HepG2 (cell line): Measurements from ENCODE around the gene B3GNT2. TPM values are rescaled to one million over a fixed set of nuclear protein-coding genes. Genes with fewer than 3 reads are reported as not detected.

ENCODE experiments used
- ATAC-seq: fragments of 200-7000 bp; cut with Tn5 transposase; 3 replicates; pipeline ENCODE4 v1.9.1; 2020; ENCODE audit warnings: mild to moderate bottlenecking, moderate library complexity
- BruUV-seq: library from RNA; stranded (reverse); fragments of 400-500 nt; replicated peaks from 2 replicates; lab custom pipeline; 2021; lab: Mats Ljungman, UMichigan
- CTCF ChIA-PET: fragments of 300-600 bp; formaldehyde crosslinking; extraction: SDS; loops from one replicate; lab custom pipeline; 2021; ENCODE audit warnings: low total read pairs, inconsistent platforms, low intra/inter-chr PET ratio; lab: Yijun Ruan, JAX
- POLR2A ChIA-PET: fragments of 350-600 bp; sonication (Branson Sonifier 250); formaldehyde crosslinking; loops from one replicate; lab custom pipeline; 2020; ENCODE audit warnings: antibody characterized with exemption, inconsistent platforms; lab: Yijun Ruan, JAX
- DNase-seq: peaks from one replicate; pipeline ENCODE4 v3.0.0-alpha.2; 2015; ENCODE audit warnings: low spot score
- FAIRE-seq: peaks from 3 replicates; lab custom pipeline; 2011; peaks lifted over from hg19 to GRCh38; lab: Jason Lieb, UNC
- H2AFZ ChIP-seq: one replicate; pipeline ENCODE4 v1.6.1; 2011; ENCODE audit warnings: low read length, inconsistent platforms
- H3K27ac ChIP-seq: fragments of 300-600 bp; 3 replicates; pipeline ENCODE4 v1.8.0; 2011; ENCODE audit warnings: mixed run types, mild to moderate bottlenecking, mixed read lengths, low read length, inconsistent platforms; ENCODE audit not compliant: insufficient read depth; ENCODE audit errors: extremely low read length
- H3K27me3 ChIP-seq, 2 experiments: fragments of 200-600 bp in 1 of 2; 2 replicates in 1 of 2; 3 replicates in 1 of 2; pipeline versions ENCODE4 v1.6.0 to v1.8.0; 2011; ENCODE audit warnings: low read length in 2 of 2, mild to moderate bottlenecking in 2 of 2, moderate library complexity in 2 of 2, inconsistent platforms in 1 of 2; ENCODE audit not compliant: insufficient read depth in 2 of 2, control insufficient read depth in 1 of 2
- H3K36me3 ChIP-seq, 2 experiments: fragments of 200-600 bp in 1 of 2; replicated peaks in 1 of 2; 2 replicates in 1 of 2; 3 replicates in 1 of 2; pipeline versions ENCODE4 v1.5.1 to v1.8.0; 2011; ENCODE audit warnings: low read length in 2 of 2, inconsistent platforms in 1 of 2; ENCODE audit not compliant: insufficient read depth in 2 of 2, control insufficient read depth in 1 of 2
- H3K4me1 ChIP-seq: 2 replicates; pipeline ENCODE4 v1.5.1; 2012; ENCODE audit warnings: low read length, inconsistent platforms; ENCODE audit not compliant: insufficient read depth
- H3K4me2 ChIP-seq: 2 replicates; pipeline ENCODE4 v1.6.0; 2011; ENCODE audit warnings: low read depth, low read length, inconsistent platforms
- H3K4me3 ChIP-seq, 3 experiments: fragments of 200-600 bp in 1 of 3; sonication (generic), shearing (Covaris generic) in 1 of 3; replicated peaks in 1 of 3; 2 replicates each; pipeline ENCODE4 v1.5.1; 2011 to 2016; ENCODE audit warnings: low read length in 3 of 3, inconsistent platforms in 2 of 3, low read depth in 2 of 3, mild to moderate bottlenecking in 2 of 3, control low read depth in 1 of 3, mixed read lengths in 1 of 3; ENCODE audit not compliant: insufficient read depth in 1 of 3
- H3K79me2 ChIP-seq: one replicate; pipeline ENCODE4 v1.6.1; 2011; ENCODE audit warnings: low read length, inconsistent platforms; ENCODE audit not compliant: insufficient read depth
- H3K9ac ChIP-seq: 2 replicates; pipeline ENCODE4 v1.6.0; 2011; ENCODE audit warnings: mild to moderate bottlenecking, low read depth, low read length, inconsistent platforms; ENCODE audit not compliant: insufficient read depth
- H3K9me3 ChIP-seq: 2 replicates; pipeline ENCODE4 v1.5.1; 2012; ENCODE audit warnings: mild to moderate bottlenecking, low read length
- H4K20me1 ChIP-seq: 2 replicates; pipeline ENCODE4 v1.6.0; 2011; ENCODE audit warnings: inconsistent platforms, mild to moderate bottlenecking, low read length, moderate library complexity; ENCODE audit not compliant: insufficient read depth
- CENPBD1 ChIP-seq: sonication (generic); formaldehyde crosslinking; IDR thresholded peaks from 2 replicates; pipeline ENCODE4 v1.8.0; 2022; ENCODE audit warnings: missing genetic modification reagents, low read depth, mild to moderate bottlenecking, borderline replicate concordance
- CTCF ChIP-seq: sonication (generic); formaldehyde crosslinking; IDR thresholded peaks from 2 replicates; pipeline ENCODE4 v1.5.0; 2020; ENCODE audit warnings: mild to moderate bottlenecking, missing genetic modification reagents, moderate library complexity
- HES4 ChIP-seq: sonication (generic); formaldehyde crosslinking; IDR thresholded peaks from 2 replicates; pipeline ENCODE4 v1.9.0; 2021; ENCODE audit warnings: mild to moderate bottlenecking, missing genetic modification reagents, borderline replicate concordance
- NFIC ChIP-seq: IDR thresholded peaks from 2 replicates; pipeline ENCODE4 v1.6.1; 2012; ENCODE audit warnings: mild to moderate bottlenecking, low read length, inconsistent platforms
- NFKBIZ ChIP-seq: IDR thresholded peaks from 2 replicates; pipeline ENCODE4 v1.6.1; 2018; ENCODE audit warnings: missing genetic modification reagents, missing compliant biosample characterization
- SOX5 ChIP-seq: IDR thresholded peaks from 2 replicates; pipeline ENCODE4 v1.6.1; 2016; ENCODE audit warnings: borderline replicate concordance
- ZC3H13 ChIP-seq: sonication (generic); formaldehyde crosslinking; IDR thresholded peaks from 2 replicates; pipeline ENCODE4 v1.8.1; 2023; ENCODE audit warnings: mild to moderate bottlenecking, missing genetic modification reagents, moderate library complexity
- ZNF296 ChIP-seq: sonication (generic); formaldehyde crosslinking; conservative IDR thresholded peaks from 2 replicates; pipeline ENCODE4 v1.5.0; 2020; ENCODE audit warnings: mild to moderate bottlenecking, missing genetic modification reagents
- ZNF512 ChIP-seq: sonication (generic); formaldehyde crosslinking; IDR thresholded peaks from 2 replicates; pipeline ENCODE4 v1.4.0; 2020; ENCODE audit warnings: mild to moderate bottlenecking, missing genetic modification reagents
- ZSCAN30 ChIP-seq: sonication (generic); formaldehyde crosslinking; IDR thresholded peaks from 2 replicates; pipeline ENCODE4 v1.5.0; 2020; ENCODE audit warnings: mild to moderate bottlenecking, missing genetic modification reagents
- WGBS: methylation state at CpG from one replicate; pipeline ENCODE4 v1.1.6; 2017; ENCODE audit warnings: low lambda C conversion rate; 5-methylcytosine and 5-hydroxymethylcytosine counted together
- in situ Hi-C: cut with HindIII; loops from 2 replicates; pipeline ENCODE4 v1.10.0; 2017; ENCODE audit warnings: low pct_unique_long_range_greater_than_20kb; ENCODE audit not compliant: extremely low pct_ligation_motif_present
- intact Hi-C: fragments of 100-400 bp; cut with micrococcal nuclease; formaldehyde crosslinking; loops from one replicate; pipeline ENCODE4 v1.10.0; 2022; ENCODE audit not compliant: unreplicated experiment
- polyA plus RNA-seq, 8 experiments: library from polyadenylated mRNA; depleted of rRNA in 3 of 8; stranded (reverse) in 7 of 8; unstranded in 1 of 8; fragments of >200 nt; fragmentation: Illumina TruSeq in 4 of 8; extraction: Trizol in 4 of 8; gene quantifications; 2 replicates each; pipeline versions ENCODE4 v1.2.1 to v1.2.3, GENCODE V29; 2011 to 2016; ENCODE audit warnings: low read depth in 4 of 8, missing spikeins in 1 of 8, mixed read lengths in 1 of 8; ENCODE audit not compliant: insufficient read depth in 1 of 8
- total RNA-seq, 5 experiments: library from RNA; depleted of rRNA; stranded (reverse); fragments of >200 nt; fragmentation: Illumina TruSeq; extraction: Trizol; gene quantifications; 2 replicates each; pipeline ENCODE4 v1.2.3, GENCODE V29; 2016; ENCODE audit warnings: low read depth in 1 of 5
- TF ChIP-seq, protein P1 (sequence below): sonication (generic); formaldehyde crosslinking; IDR thresholded peaks from 2 replicates; pipeline ENCODE4 v1.5.0; 2020; ENCODE audit warnings: mild to moderate bottlenecking, missing genetic modification reagents, borderline replicate concordance
- TF ChIP-seq, protein P2 (sequence below): sonication (generic); formaldehyde crosslinking; IDR thresholded peaks from 2 replicates; pipeline ENCODE4 v1.9.0; 2021; ENCODE audit warnings: missing genetic modification reagents, borderline replicate concordance

B3GNT2 gene
- total and polyA plus RNA-seq, 2 of the 13 experiments (the other 11 are each of a cell fraction or from before 2014, with no cell fraction given): 26.3 to 28.5 TPM

GRCh38 chr2:62194558-62195420 is 1.1 kb upstream of the B3GNT2 start:
- no peaks in the 10 kb centered on the region; a peak in 1 of 5 replicates for H3K27me3 ChIP-seq
- peak; percentile 59 for FAIRE-seq
- TF ChIP-seq, protein P1, sequence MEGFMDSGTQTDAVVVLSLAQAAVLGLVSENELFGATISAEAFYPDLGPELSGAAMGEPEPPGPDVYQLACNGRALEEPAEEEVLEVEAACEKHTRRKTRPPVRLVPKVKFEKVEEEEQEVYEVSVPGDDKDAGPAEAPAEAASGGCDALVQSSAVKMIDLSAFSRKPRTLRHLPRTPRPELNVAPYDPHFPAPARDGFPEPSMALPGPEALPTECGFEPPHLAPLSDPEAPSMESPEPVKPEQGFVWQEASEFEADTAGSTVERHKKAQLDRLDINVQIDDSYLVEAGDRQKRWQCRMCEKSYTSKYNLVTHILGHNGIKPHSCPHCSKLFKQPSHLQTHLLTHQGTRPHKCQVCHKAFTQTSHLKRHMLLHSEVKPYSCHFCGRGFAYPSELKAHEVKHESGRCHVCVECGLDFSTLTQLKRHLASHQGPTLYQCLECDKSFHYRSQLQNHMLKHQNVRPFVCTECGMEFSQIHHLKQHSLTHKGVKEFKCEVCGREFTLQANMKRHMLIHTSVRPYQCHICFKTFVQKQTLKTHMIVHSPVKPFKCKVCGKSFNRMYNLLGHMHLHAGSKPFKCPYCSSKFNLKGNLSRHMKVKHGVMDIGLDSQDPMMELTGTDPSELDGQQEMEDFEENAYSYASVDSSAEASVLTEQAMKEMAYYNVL (CRISPR knock-in tag): peak; percentile 84
- TF ChIP-seq ZNF512 (CRISPR knock-in tag): 0 out of 2 replicates have a peak, but pooled peaks have one; percentile 30
- TF ChIP-seq NFIC: peak; percentile 76
- TF ChIP-seq SOX5 (CRISPR knock-in tag): peak; percentile 85
- TF ChIP-seq HES4 (CRISPR knock-in tag): no peak; the same call in 1 of the 2 replicates
- TF ChIP-seq CENPBD1 (CRISPR knock-in tag): no peak
- no peak; the same call in 1 of the 2 replicates for TF ChIP-seq ZC3H13
- no peak for TF ChIP-seq ZNF296 (CRISPR knock-in tag)
- TF ChIP-seq ZSCAN30 (CRISPR knock-in tag): no peak
- TF ChIP-seq, protein P2, sequence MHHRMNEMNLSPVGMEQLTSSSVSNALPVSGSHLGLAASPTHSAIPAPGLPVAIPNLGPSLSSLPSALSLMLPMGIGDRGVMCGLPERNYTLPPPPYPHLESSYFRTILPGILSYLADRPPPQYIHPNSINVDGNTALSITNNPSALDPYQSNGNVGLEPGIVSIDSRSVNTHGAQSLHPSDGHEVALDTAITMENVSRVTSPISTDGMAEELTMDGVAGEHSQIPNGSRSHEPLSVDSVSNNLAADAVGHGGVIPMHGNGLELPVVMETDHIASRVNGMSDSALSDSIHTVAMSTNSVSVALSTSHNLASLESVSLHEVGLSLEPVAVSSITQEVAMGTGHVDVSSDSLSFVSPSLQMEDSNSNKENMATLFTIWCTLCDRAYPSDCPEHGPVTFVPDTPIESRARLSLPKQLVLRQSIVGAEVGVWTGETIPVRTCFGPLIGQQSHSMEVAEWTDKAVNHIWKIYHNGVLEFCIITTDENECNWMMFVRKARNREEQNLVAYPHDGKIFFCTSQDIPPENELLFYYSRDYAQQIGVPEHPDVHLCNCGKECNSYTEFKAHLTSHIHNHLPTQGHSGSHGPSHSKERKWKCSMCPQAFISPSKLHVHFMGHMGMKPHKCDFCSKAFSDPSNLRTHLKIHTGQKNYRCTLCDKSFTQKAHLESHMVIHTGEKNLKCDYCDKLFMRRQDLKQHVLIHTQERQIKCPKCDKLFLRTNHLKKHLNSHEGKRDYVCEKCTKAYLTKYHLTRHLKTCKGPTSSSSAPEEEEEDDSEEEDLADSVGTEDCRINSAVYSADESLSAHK: 0 out of 2 replicates have a peak, but pooled peaks have one; percentile 35
- TF ChIP-seq CTCF (CRISPR knock-in tag): no peak
- peak; percentile 92 for TF ChIP-seq NFKBIZ

More at GRCh38 chr2:62194558-62195420, 1.1 kb upstream of the B3GNT2 start:
- ATAC-seq (peak; percentile 18), DNase-seq (peak; percentile 37)
- Histone ChIP-seq H3K4me3 (peak overlapping the region; percentile 76 to 96 (median 96); a peak in 5 of 6 replicates), H3K36me3 (no peaks in the 10 kb centered on the region), H3K4me1 (peaks cover 60% of the 10 kb centered on the region), H3K9ac (peak overlapping the region; percentile 69), H3K27ac (peak overlapping the region; percentile 76), H3K4me2 (peak overlapping the region; percentile 87), H3K9me3 (no peaks in the 10 kb centered on the region), H4K20me1 (peaks cover 28% of the 10 kb centered on the region), H3K79me2 (peaks cover 28% of the 10 kb centered on the region), H2AFZ (no peak overlapping the region)
- CTCF ChIA-PET: no interaction called here
- no TSS peak for BruUV-seq
- in situ Hi-C loops: no loop called here
- POLR2A ChIA-PET: no interaction called here
- WGBS: 67% methylated on average over 45 of the region's 51 CpGs
- intact Hi-C loops: loop anchor here (5.0 to 10.0 kb wide), 3 partner anchors 43 to 218 kb away; no protein-coding TSS in a partner anchor
